Esophagus squamous epithelium (tissue), 4 donors: Measurements from ENCODE around the gene CDK10.

ENCODE experiments used
- CTCF ChIP-seq, 6 experiments: fragments of 450-650 bp in 4 of 6; fragments of 200-600 bp in 2 of 6; sonication (generic) in 2 of 6; IDR thresholded peaks; one replicate each; pipeline ENCODE4 v1.5.1; 2016 to 2019; ENCODE audit warnings: antibody characterized with exemption in 6 of 6, mild to moderate bottlenecking in 4 of 6, moderate library complexity in 4 of 6
- POLR2A ChIP-seq, 4 donors: fragments of 450-650 bp; IDR thresholded peaks; one replicate each; pipeline ENCODE4 v1.6.1; 2017; ENCODE audit warnings: antibody characterized with exemption in 4 of 4, mild to moderate bottlenecking in 4 of 4, moderate library complexity in 3 of 4

- TF ChIP-seq CTCF (IDR thresholded peaks at IDR 0.05), result no peak
- TF ChIP-seq POLR2A (IDR thresholded peaks at IDR 0.05), result no peak
Observed at GRCh38 chr16:89704281-89704680, 17.8 kb downstream of the CDK10 start.
